IgD-negative memory B cell (primary cell): ENCODE results near the gene VAT1L. TPM values are rescaled to one million over a fixed set of nuclear protein-coding genes. Genes with fewer than 3 reads are reported as not detected.
A peak's percentile ranks its signal among the peaks of the same experiment; 100 is the strongest.

ENCODE experiments used
- H3K27ac Mint-ChIP-seq, 3 donors: one replicate each; pipeline ENCODE4 v1.8.0; 2020 to 2022; ENCODE audit warnings: mild to moderate bottlenecking in 3 of 3, mixed read lengths in 3 of 3, moderate library complexity in 1 of 3
- H3K27me3 Mint-ChIP-seq: one replicate; pipeline ENCODE4 v1.8.0; 2021; ENCODE audit warnings: mixed read lengths
- H3K36me3 Mint-ChIP-seq: one replicate; pipeline ENCODE4 v1.8.0; 2020; ENCODE audit warnings: mild to moderate bottlenecking, mixed read lengths
- H3K4me1 Mint-ChIP-seq, 3 donors: one replicate each; pipeline ENCODE4 v1.8.0; 2020 to 2022; ENCODE audit warnings: mixed read lengths in 3 of 3, mild to moderate bottlenecking in 1 of 3
- H3K4me3 Mint-ChIP-seq, 4 donors: one replicate each; pipeline ENCODE4 v1.8.0; 2020 to 2022; ENCODE audit warnings: mild to moderate bottlenecking in 4 of 4, mixed read lengths in 4 of 4, moderate library complexity in 3 of 4
- H3K9me3 Mint-ChIP-seq, 3 donors: one replicate each; pipeline ENCODE4 v1.8.0; 2020 to 2021; ENCODE audit warnings: mixed read lengths in 3 of 3, mild to moderate bottlenecking in 1 of 3
- polyA plus RNA-seq: library from polyadenylated mRNA; unstranded; fragments of 300-500 nt; fragmentation: Illumina TruSeq; gene quantifications from one replicate; pipeline ENCODE4 v1.2.3, GENCODE V29; 2021

Gene VAT1L
- polyA plus RNA-seq, 1 donor from 2014 or later = not detected

GRCh38 chr16:77790912-77791311 lies 2.5 kb downstream of the VAT1L start:
- Mint-ChIP-seq H3K36me3 (no peaks in the 10 kb centered on the region), H3K9me3 (peaks cover 0 to 2% (median 0%) of the 10 kb centered on the region in 3 donors), H3K4me3 (no peak overlapping the region), H3K27ac (no peak overlapping the region), H3K4me1 (peaks cover 0 to 10% (median 6%) of the 10 kb centered on the region in 3 donors), H3K27me3 (peaks cover 44% of the 10 kb centered on the region)

DNA sequence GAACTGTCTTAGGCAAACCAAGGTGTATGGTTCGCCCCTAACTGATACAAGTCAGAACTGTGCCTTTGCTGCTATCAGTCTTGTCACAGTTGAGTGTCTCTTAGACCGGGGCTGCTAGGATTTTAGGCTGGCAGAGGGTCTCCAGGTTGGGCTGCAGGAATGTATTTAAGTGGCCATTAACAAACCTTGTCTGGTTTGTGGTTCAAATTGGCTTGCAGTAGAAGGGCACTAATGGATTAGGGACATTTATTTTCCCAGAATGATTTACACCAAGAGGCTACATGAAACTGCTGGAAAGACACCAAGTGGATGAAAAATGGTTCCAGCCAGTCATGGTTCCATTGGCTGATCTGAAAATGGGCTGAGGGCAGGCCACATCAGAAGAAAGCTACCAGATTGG lies 5.1 kb downstream of the VAT1L start:
- peaks cover 0 to 4% (median 0%) of the 10 kb centered on the region in 3 donors for H3K9me3 Mint-ChIP-seq
- no peak overlapping the region for H3K27ac Mint-ChIP-seq
- H3K36me3 Mint-ChIP-seq = no peaks in the 10 kb centered on the region
- H3K4me1 Mint-ChIP-seq = peaks cover 0 to 5% (median 0%) of the 10 kb centered on the region in 3 donors
- no peak overlapping the region for H3K4me3 Mint-ChIP-seq
- peaks cover 24% of the 10 kb centered on the region for H3K27me3 Mint-ChIP-seq

DNA sequence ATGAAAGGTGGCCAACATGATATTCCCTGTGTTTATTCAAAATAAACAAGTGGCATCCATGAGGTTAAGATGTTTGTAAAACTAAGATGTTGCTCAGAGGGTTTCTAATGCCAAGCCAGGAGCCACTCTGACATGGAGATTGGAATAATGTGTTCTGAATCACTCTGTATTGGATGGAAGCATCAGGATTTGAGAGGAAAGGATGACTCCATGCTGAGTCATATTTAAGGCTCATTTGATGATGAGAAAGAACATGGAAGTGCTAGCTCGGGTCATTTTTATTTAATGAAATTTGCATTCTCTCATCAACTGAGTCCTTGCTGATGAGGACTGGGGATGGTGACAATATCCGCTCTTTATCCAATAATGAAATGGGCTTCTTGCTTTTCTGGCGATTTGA lies 6.2 kb downstream of the VAT1L start:
- H3K9me3 Mint-ChIP-seq = peaks cover 0 to 4% (median 0%) of the 10 kb centered on the region in 3 donors
- no peaks in the 10 kb centered on the region for H3K36me3 Mint-ChIP-seq
- H3K27ac Mint-ChIP-seq = no peak overlapping the region
- no peak overlapping the region for H3K4me3 Mint-ChIP-seq
- peaks cover 21% of the 10 kb centered on the region for H3K27me3 Mint-ChIP-seq
- peaks cover 0 to 2% (median 0%) of the 10 kb centered on the region in 3 donors for H3K4me1 Mint-ChIP-seq

GRCh38 chr16:77801817-77802216 lies 13.5 kb downstream of the VAT1L start:
- H3K27me3 Mint-ChIP-seq = peaks cover 8% of the 10 kb centered on the region
- no peak overlapping the region for H3K27ac Mint-ChIP-seq

GRCh38 chr16:77805398-77805797 lies 17.0 kb downstream of the VAT1L start:
- Mint-ChIP-seq H3K36me3 (no peaks in the 10 kb centered on the region), H3K4me1 (no peaks in the 10 kb centered on the region), H3K4me3 (no peak overlapping the region), H3K27me3 (peaks cover 6% of the 10 kb centered on the region), H3K27ac (no peak overlapping the region), H3K9me3 (peaks cover 0 to 2% (median 0%) of the 10 kb centered on the region in 3 donors)

More at GRCh38 chr16:77801817-77802216, 13.5 kb downstream of the VAT1L start:
- no peaks in the 10 kb centered on the region for H3K36me3 Mint-ChIP-seq
- no peak overlapping the region for H3K4me3 Mint-ChIP-seq
- H3K9me3 Mint-ChIP-seq = no peaks in the 10 kb centered on the region
- peaks cover 0 to 2% (median 0%) of the 10 kb centered on the region in 3 donors for H3K4me1 Mint-ChIP-seq

DNA sequence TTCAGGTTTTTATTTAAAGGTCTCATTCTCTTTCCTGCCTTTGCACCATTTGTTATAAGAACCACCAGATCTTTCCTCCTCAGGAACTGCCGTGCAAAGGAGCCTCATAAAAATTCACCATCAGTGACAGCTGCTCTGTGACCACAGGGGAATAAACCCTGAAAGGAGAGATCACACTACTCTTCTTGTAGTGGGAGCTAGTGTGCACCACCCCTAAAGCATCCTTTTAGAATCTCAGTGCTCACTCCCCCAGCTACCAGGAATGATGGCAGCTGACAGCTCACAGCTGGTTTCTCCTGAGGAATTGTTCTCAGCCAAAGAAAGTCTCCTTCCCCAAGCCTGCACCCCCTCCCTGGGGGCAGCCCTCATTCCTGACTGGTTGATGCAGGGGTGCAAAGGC lies 18.7 kb downstream of the VAT1L start:
- peaks cover 5% of the 10 kb centered on the region for H3K27me3 Mint-ChIP-seq
- H3K4me3 Mint-ChIP-seq = no peak overlapping the region
- peaks cover 0 to 2% (median 0%) of the 10 kb centered on the region in 3 donors for H3K9me3 Mint-ChIP-seq
- H3K27ac Mint-ChIP-seq = no peak overlapping the region
- H3K4me1 Mint-ChIP-seq = no peaks in the 10 kb centered on the region
- no peaks in the 10 kb centered on the region for H3K36me3 Mint-ChIP-seq

GRCh38 chr16:77812856-77813500 lies 24.6 kb downstream of the VAT1L start:
- H3K36me3 Mint-ChIP-seq = no peaks in the 10 kb centered on the region
- no peaks in the 10 kb centered on the region for H3K4me1 Mint-ChIP-seq
- H3K9me3 Mint-ChIP-seq = no peaks in the 10 kb centered on the region
- no peak overlapping the region for H3K4me3 Mint-ChIP-seq
- H3K27ac Mint-ChIP-seq = no peak overlapping the region
- peaks cover 5% of the 10 kb centered on the region for H3K27me3 Mint-ChIP-seq

DNA sequence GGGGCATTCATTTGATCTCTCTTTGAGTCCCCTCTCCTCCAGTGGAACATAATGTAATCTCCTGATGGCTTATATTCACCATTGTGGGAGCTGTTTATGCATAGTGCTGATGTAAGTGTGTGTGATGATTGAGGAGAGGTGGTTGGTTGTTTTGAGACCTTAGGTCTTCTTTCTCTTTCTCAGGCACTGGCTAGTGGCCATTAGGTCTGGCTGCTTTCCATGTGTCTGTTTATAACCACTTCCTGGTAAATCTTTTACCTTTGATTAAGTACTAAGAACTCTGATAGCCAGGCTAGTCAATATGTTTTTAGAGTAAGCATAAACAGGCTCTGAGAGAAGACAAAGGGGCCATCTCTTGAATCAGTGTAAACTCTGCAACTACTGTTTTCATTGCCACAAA lies 27.9 kb downstream of the VAT1L start:
- H3K9me3 Mint-ChIP-seq = no peaks in the 10 kb centered on the region
- no peak overlapping the region for H3K27ac Mint-ChIP-seq
- no peak overlapping the region for H3K4me3 Mint-ChIP-seq
- H3K27me3 Mint-ChIP-seq = peaks cover 3% of the 10 kb centered on the region
- no peaks in the 10 kb centered on the region for H3K36me3 Mint-ChIP-seq
- no peaks in the 10 kb centered on the region for H3K4me1 Mint-ChIP-seq

- no peak overlapping the region for H3K4me3 Mint-ChIP-seq
- H3K36me3 Mint-ChIP-seq = no peaks in the 10 kb centered on the region
- peaks cover 1% of the 10 kb centered on the region for H3K27me3 Mint-ChIP-seq
- no peak overlapping the region for H3K27ac Mint-ChIP-seq
- H3K9me3 Mint-ChIP-seq = no peaks in the 10 kb centered on the region
- H3K4me1 Mint-ChIP-seq = no peaks in the 10 kb centered on the region
Observed at GRCh38 chr16:77820340-77820739, 32.0 kb downstream of the VAT1L start.

DNA sequence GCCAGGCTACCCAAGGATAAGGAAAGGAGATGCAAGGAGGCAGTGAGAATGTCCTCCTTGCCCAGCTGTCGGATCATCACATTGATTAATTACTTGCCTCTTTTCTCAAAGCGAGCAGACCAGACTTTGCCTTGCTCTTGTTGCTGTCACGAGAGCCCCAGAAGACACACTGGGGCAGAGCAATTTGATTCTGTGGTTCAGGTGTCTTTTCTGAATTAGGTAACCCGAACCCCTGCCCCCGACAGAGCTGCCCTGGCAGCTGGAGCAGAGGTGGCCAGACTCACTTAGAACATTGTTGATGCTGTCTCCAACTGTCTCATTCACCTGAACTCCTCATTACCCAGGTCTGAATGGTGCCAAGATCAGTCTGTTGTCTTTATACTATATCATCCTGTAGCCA lies 34.3 kb downstream of the VAT1L start:
- Mint-ChIP-seq H3K9me3 (no peaks in the 10 kb centered on the region), H3K4me1 (no peaks in the 10 kb centered on the region), H3K27ac (no peak overlapping the region), H3K27me3 (peaks cover 1% of the 10 kb centered on the region), H3K4me3 (no peak overlapping the region), H3K36me3 (no peaks in the 10 kb centered on the region)

- Mint-ChIP-seq H3K4me1 (no peaks in the 10 kb centered on the region), H3K27ac (no peak overlapping the region)
Observed at GRCh38 chr16:77823067-77823466, 34.7 kb downstream of the VAT1L start.

GRCh38 chr16:77825196-77825595 lies 36.8 kb downstream of the VAT1L start:
- Mint-ChIP-seq H3K4me3 (no peak overlapping the region), H3K4me1 (no peaks in the 10 kb centered on the region), H3K9me3 (no peaks in the 10 kb centered on the region), H3K27me3 (peaks cover 1% of the 10 kb centered on the region), H3K27ac (no peak overlapping the region), H3K36me3 (no peaks in the 10 kb centered on the region)

More at GRCh38 chr16:77823067-77823466, 34.7 kb downstream of the VAT1L start:
- Mint-ChIP-seq H3K36me3 (no peaks in the 10 kb centered on the region), H3K9me3 (no peaks in the 10 kb centered on the region), H3K4me3 (no peak overlapping the region), H3K27me3 (peaks cover 1% of the 10 kb centered on the region)

DNA sequence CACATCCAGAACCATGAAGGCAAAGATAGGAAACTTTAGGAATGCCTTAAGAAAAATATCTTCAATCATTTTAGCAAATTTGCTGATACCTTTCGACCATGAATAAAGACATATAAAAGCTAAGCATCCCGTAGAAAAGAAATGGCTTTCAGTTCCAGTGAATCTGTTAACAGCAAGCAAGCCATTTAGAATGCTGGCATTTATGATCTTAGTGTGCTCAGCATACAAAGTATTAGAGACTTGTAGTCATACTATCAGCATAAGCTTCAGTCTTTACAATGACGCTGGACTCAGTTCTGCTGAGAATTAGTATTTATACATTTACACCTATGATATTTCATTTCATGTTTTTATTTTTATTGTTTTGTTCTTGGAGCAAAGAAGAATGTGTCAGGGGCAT lies 38.7 kb downstream of the VAT1L start:
- Mint-ChIP-seq H3K9me3 (peaks cover 0 to 1% (median 0%) of the 10 kb centered on the region in 3 donors), H3K4me1 (no peaks in the 10 kb centered on the region), H3K27me3 (peaks cover 1% of the 10 kb centered on the region), H3K36me3 (no peaks in the 10 kb centered on the region), H3K4me3 (no peak overlapping the region), H3K27ac (no peak overlapping the region)

GRCh38 chr16:77833921-77834634 lies 45.7 kb downstream of the VAT1L start:
- no peak overlapping the region for H3K27ac Mint-ChIP-seq
- H3K4me3 Mint-ChIP-seq = peak overlapping the region in 1 of 4 donors; percentile 14
- peaks cover 3% of the 10 kb centered on the region for H3K27me3 Mint-ChIP-seq
- no peaks in the 10 kb centered on the region for H3K4me1 Mint-ChIP-seq
- peaks cover 0 to 3% (median 2%) of the 10 kb centered on the region in 3 donors for H3K9me3 Mint-ChIP-seq
- peaks cover 2% of the 10 kb centered on the region for H3K36me3 Mint-ChIP-seq

GRCh38 chr16:77834635-77835540 lies 46.5 kb downstream of the VAT1L start:
- peaks cover 0 to 3% (median 2%) of the 10 kb centered on the region in 3 donors for H3K9me3 Mint-ChIP-seq
- no peak overlapping the region for H3K27ac Mint-ChIP-seq
- no peaks in the 10 kb centered on the region for H3K4me1 Mint-ChIP-seq
- peaks cover 2% of the 10 kb centered on the region for H3K36me3 Mint-ChIP-seq
- H3K4me3 Mint-ChIP-seq = no peak overlapping the region
- peaks cover 3% of the 10 kb centered on the region for H3K27me3 Mint-ChIP-seq
